B cell (primary cell): ENCODE data around the gene HGFAC. TPM values are rescaled to one million over a fixed set of nuclear protein-coding genes. Genes with fewer than 3 reads are reported as not detected.

Experiments used
- ATAC-seq: fragments of 200-7000 bp; cut with Tn5 transposase; one replicate; pipeline ENCODE4 v1.10.0; 2021; ENCODE audit warnings: low read depth, mild to moderate bottlenecking, moderate number of reproducible peaks, moderate library complexity
- CTCF ChIA-PET: fragments of 350-600 bp; sonication (Branson Sonifier 250); formaldehyde crosslinking; loops from one replicate; lab custom pipeline; 2021; ENCODE audit warnings: antibody characterized with exemption, inconsistent platforms; lab: Charles Lee
- POLR2A ChIA-PET: fragments of 350-600 bp; sonication (Branson Sonifier 250); formaldehyde crosslinking; loops from one replicate; lab custom pipeline; 2021; ENCODE audit warnings: antibody characterized with exemption; lab: Charles Lee
- DNase-seq: peaks from one replicate; pipeline ENCODE4 v3.0.0; 2013
- H2AFZ ChIP-seq: 2 replicates; pipeline ENCODE4 v1.6.1; 2012; ENCODE audit warnings: mild to moderate bottlenecking, low read depth, low read length; ENCODE audit not compliant: insufficient read depth, poor library complexity, severe bottlenecking
- H3K27ac ChIP-seq, 2 donors: 1 replicate in 1 of 2; 2 replicates in 1 of 2; pipeline ENCODE4 v1.5.1; 2012 to 2013; ENCODE audit warnings: low read length in 2 of 2, mild to moderate bottlenecking in 2 of 2, moderate library complexity in 1 of 2
- H3K27me3 ChIP-seq, 4 experiments: fragments of 200-600 bp in 1 of 4; sonication (generic) in 1 of 4; replicated peaks in 1 of 4; 1 replicate in 2 of 4; 2 replicates in 2 of 4; pipeline versions ENCODE4 v1.6.1 to v1.7.0; 2013 to 2016; ENCODE audit warnings: low read length in 3 of 4, mild to moderate bottlenecking in 2 of 4, mixed read lengths in 1 of 4, moderate library complexity in 1 of 4; ENCODE audit not compliant: insufficient read depth in 4 of 4, control insufficient read depth in 3 of 4; ENCODE audit errors: control extremely low read depth in 1 of 4
- H3K36me3 ChIP-seq, 2 experiments: replicated peaks in 1 of 2; 1 replicate in 1 of 2; 2 replicates in 1 of 2; pipeline versions ENCODE4 v1.6.1 to v1.7.1; 2013; ENCODE audit warnings: low read length in 1 of 2; ENCODE audit not compliant: insufficient read depth in 2 of 2, control insufficient read depth in 1 of 2; ENCODE audit errors: control extremely low read depth in 1 of 2, extremely low read depth in 1 of 2
- H3K4me1 ChIP-seq, 2 donors: fragments of 200-600 bp in 1 of 2; sonication (generic) in 1 of 2; 1 replicate in 1 of 2; 2 replicates in 1 of 2; pipeline versions ENCODE4 v1.5.1 to v1.6.1; 2013 to 2017; ENCODE audit warnings: low read length in 2 of 2; ENCODE audit not compliant: control insufficient read depth in 2 of 2, insufficient read depth in 2 of 2
- H3K4me2 ChIP-seq: replicated peaks from 2 replicates; pipeline ENCODE3; 2012; ENCODE audit warnings: mild to moderate bottlenecking, low read depth, low read length; ENCODE audit not compliant: poor library complexity, severe bottlenecking
- H3K4me3 ChIP-seq, 5 experiments: fragments of 200-600 bp in 1 of 5; sonication (generic) in 1 of 5; 1 replicate in 3 of 5; 2 replicates in 2 of 5; pipeline versions ENCODE4 v1.5.1 to v1.7.0; 2011 to 2016; ENCODE audit warnings: low read length in 4 of 5, mild to moderate bottlenecking in 4 of 5, low read depth in 2 of 5, control low read depth in 1 of 5, moderate library complexity in 1 of 5; ENCODE audit not compliant: insufficient read depth in 1 of 5; ENCODE audit errors: control extremely low read depth in 1 of 5, extremely low read depth in 1 of 5
- H3K79me2 ChIP-seq: fragments of 200-600 bp; sonication (generic); one replicate; pipeline ENCODE4 v1.6.0; 2016; ENCODE audit warnings: low read length; ENCODE audit not compliant: control insufficient read depth, insufficient read depth
- H3K9ac ChIP-seq: fragments of 200-600 bp; sonication (generic); 2 replicates; pipeline ENCODE4 v1.6.1; 2017; ENCODE audit warnings: mild to moderate bottlenecking, low read length, moderate library complexity
- H3K9me3 ChIP-seq, 3 donors: one replicate each; pipeline versions ENCODE4 v1.6.1 to v1.7.1; 2013; ENCODE audit warnings: low read length in 2 of 3; ENCODE audit not compliant: control insufficient read depth in 2 of 3, insufficient read depth in 1 of 3; ENCODE audit errors: control extremely low read depth in 1 of 3
- H4K20me1 ChIP-seq: 2 replicates; pipeline ENCODE4 v1.6.0; 2012; ENCODE audit warnings: mild to moderate bottlenecking, low read length; ENCODE audit not compliant: insufficient read depth, control insufficient read depth, poor library complexity, severe bottlenecking
- H3K27ac Mint-ChIP-seq: one replicate; pipeline ENCODE4 v1.8.0; 2021; ENCODE audit warnings: mixed read lengths
- H3K27me3 Mint-ChIP-seq: one replicate; pipeline ENCODE4 v1.8.0; 2021; ENCODE audit warnings: mixed read lengths
- H3K4me1 Mint-ChIP-seq: one replicate; pipeline ENCODE4 v1.8.0; 2021; ENCODE audit warnings: mixed read lengths
- H3K4me3 Mint-ChIP-seq: one replicate; pipeline ENCODE4 v1.8.0; 2021; ENCODE audit warnings: mixed read lengths
- H3K9me3 Mint-ChIP-seq: one replicate; pipeline ENCODE4 v1.8.0; 2022; ENCODE audit warnings: mixed read lengths; ENCODE audit not compliant: insufficient read depth
- CTCF ChIP-seq: fragments of 200-600 bp; IDR thresholded peaks from one replicate; pipeline ENCODE4 v1.8.0; 2022; ENCODE audit warnings: antibody characterized with exemption, mild to moderate bottlenecking
- EZH2 ChIP-seq: IDR thresholded peaks from 2 replicates; pipeline ENCODE4 v1.6.1; 2012; ENCODE audit warnings: borderline replicate concordance, low read depth, mild to moderate bottlenecking, moderate library complexity, low read length; ENCODE audit not compliant: insufficient read depth, poor library complexity, severe bottlenecking
- WGBS: methylation state at CpG from one replicate; pipeline ENCODE4 v1.1.5; 2013; ENCODE audit warnings: missing lambda C conversion rate; ENCODE audit not compliant: insufficient coverage; 5-methylcytosine and 5-hydroxymethylcytosine counted together
- intact Hi-C: fragments of 100-400 bp; cut with micrococcal nuclease; formaldehyde crosslinking; loops from one replicate; pipeline ENCODE4 v1.10.0; 2022
- polyA plus RNA-seq: library from polyadenylated mRNA; depleted of rRNA; stranded (reverse); fragments of >200 nt; gene quantifications from 2 replicates; pipeline ENCODE4 v1.2.3, GENCODE V29; 2012
- total RNA-seq, 2 donors: library from RNA; stranded (reverse); fragments of 120-200 nt in 1 of 2; gene quantifications; 1 replicate in 1 of 2; 2 replicates in 1 of 2; pipeline versions ENCODE4 v1.2.3 to v1.2.4, GENCODE V29; 2013 to 2022

The HGFAC gene
- total and polyA plus RNA-seq, 2 donors (not counting 1 experiment from before 2014, with no cell fraction given) = not detected

DNA sequence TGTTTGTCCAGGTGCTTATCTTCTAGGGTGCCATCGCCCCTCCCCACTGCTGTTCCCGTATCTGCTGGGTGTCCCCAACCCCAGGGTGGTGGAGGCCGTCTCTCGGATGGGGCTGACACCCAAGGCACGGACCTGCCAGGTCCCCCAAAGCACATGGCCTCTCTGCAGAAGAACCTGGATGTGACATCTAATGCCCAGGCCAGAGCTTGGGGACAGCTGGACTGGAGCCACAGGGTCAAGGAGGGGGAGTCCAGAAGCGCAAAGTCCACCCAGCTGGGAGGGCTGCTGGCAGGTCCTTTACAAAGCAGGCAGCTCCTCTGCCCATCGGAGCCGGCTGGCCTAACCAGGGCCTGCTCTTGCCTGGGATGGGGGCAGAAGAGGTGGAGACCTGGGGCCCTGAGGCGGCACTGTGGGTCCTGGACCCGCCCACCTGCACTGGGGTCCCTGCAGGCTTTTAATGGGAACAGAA is 20.6 kb downstream of the HGFAC start:
- peak overlapping the region; percentile 66 for H3K4me2 ChIP-seq
- no peaks in the 10 kb centered on the region for H3K79me2 ChIP-seq
- TF ChIP-seq EZH2 (no peak), CTCF (no peak)
- no peak overlapping the region for H3K4me3 ChIP-seq
- Mint-ChIP-seq H3K4me1 (no peaks in the 10 kb centered on the region), H3K9me3 (no peaks in the 10 kb centered on the region), H3K27ac (no peak overlapping the region), H3K27me3 (peaks cover 32% of the 10 kb centered on the region), H3K4me3 (peak overlapping the region; percentile 54)
- ATAC-seq (no peak), DNase-seq (no peak)
- H3K9ac ChIP-seq = no peak overlapping the region
- intact Hi-C loops = no loop called here
- H3K27ac ChIP-seq = no peak overlapping the region
- no peaks in the 10 kb centered on the region for H3K36me3 ChIP-seq
- H2AFZ ChIP-seq = no peak overlapping the region
- peaks cover 0 to 18% of the 10 kb centered on the region in 2 donors for H3K4me1 ChIP-seq
- CTCF ChIA-PET = interaction anchor here (0.9 kb wide), 1 partner anchor 18 kb away, joined by 4 read pairs; no protein-coding TSS in a partner anchor
- POLR2A ChIA-PET = no interaction called here
- peaks cover 0 to 18% (median 0%) of the 10 kb centered on the region in 3 donors for H3K9me3 ChIP-seq
- H4K20me1 ChIP-seq = no peaks in the 10 kb centered on the region
- H3K27me3 ChIP-seq = peaks cover 0 to 41% (median 10%) of the 10 kb centered on the region in 4 experiments
- WGBS = 89% methylated on average over 10 of the region's 10 CpGs

DNA sequence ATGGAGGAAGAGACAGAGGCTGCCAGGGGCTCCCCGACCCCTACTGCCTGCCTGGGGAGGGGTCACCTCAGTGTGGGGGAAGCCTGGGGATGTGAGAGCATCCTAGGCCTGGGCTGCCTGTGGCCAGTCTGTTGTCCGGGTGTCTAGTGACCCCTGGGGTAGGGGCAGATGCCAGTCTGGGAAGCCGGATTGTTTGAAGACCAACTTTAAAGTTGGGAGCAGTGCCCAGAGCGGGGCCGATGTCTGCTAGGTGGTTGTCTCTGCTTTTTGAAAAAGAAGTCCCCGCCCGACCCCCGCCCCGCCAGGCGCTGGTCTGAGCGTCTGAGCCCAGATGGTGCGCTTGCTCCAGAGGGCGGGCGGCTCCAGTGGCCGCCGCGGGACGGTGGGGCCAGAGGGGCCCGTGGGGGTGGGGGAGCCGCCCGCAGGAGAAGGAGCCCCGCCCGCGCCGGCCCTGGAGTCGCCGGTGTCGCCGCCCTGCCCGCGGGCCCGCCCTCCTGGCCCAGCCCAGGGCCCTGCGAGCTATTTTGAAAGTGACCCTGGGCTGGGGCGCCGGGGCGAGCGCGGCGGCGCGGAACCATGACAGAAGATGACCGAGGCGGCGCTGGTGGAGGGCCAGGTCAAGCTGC is 21.1 kb downstream of the HGFAC start, which contains the start of gene DOK7:
Gene DOK7, plus strand, starts transcription at position 517 of the 626 bp plus-strand sequence. Its CDS starts 70 bp downstream, at position 587.
- H3K4me2 ChIP-seq = peak within 1 kb of the TSS; percentile 66

More for the DNA sequence above, 21.1 kb downstream of the HGFAC start, which contains the start of gene DOK7:
- Histone ChIP-seq H3K27ac (no peak within 1 kb of the TSS), H3K36me3 (no peaks in the 10 kb centered on the region), H2AFZ (peak within 1 kb of the TSS; percentile 22), H4K20me1 (no peaks in the 10 kb centered on the region), H3K4me3 (peak within 1 kb of the TSS in 1 of 5 experiments; percentile 17), H3K4me1 (peaks cover 0 to 18% of the 10 kb centered on the region in 2 donors), H3K79me2 (no peaks in the 10 kb centered on the region), H3K27me3 (peaks cover 0 to 41% (median 10%) of the 10 kb centered on the region in 4 experiments), H3K9ac (no peak within 1 kb of the TSS), H3K9me3 (peaks cover 0 to 18% (median 0%) of the 10 kb centered on the region in 3 donors)
- no peak within 1 kb of the TSS for H3K27ac Mint-ChIP-seq
- no peak for DNase-seq
- CTCF ChIA-PET = interaction anchor here (0.9 kb wide), 1 partner anchor 17 kb away, joined by 4 read pairs; no protein-coding TSS in a partner anchor
- H3K4me1 Mint-ChIP-seq = no peaks in the 10 kb centered on the region
- 8% methylated on average over 44 of the region's 44 CpGs for WGBS
- TF ChIP-seq EZH2 (no peak), CTCF (no peak)
- intact Hi-C loops = no loop called here
- POLR2A ChIA-PET = no interaction called here
- peak within 1 kb of the TSS; percentile 54 for H3K4me3 Mint-ChIP-seq
- no peaks in the 10 kb centered on the region for H3K9me3 Mint-ChIP-seq
- H3K27me3 Mint-ChIP-seq = peaks cover 31% of the 10 kb centered on the region
- ATAC-seq = no peak
